Adrenal gland (tissue), 12 donors: ENCODE data around the gene SPAG16. TPM values are rescaled to one million over a fixed set of nuclear protein-coding genes. Genes with fewer than 3 reads are reported as not detected.

Experiments
- DNase-seq, 7 donors: peaks; one replicate each; pipeline ENCODE4 v3.0.0-alpha.2; 2019 to 2020
- H3K27ac ChIP-seq, 5 donors: fragments of 200-600 bp; sonication (generic) in 4 of 5; 1 replicate in 3 of 5; 2 replicates in 2 of 5; pipeline versions ENCODE4 v1.5.1 to v1.8.0; 2016 to 2020; ENCODE audit warnings: mild to moderate bottlenecking in 1 of 5
- H3K27me3 ChIP-seq: fragments of 200-600 bp; 2 replicates; pipeline ENCODE4 v1.8.0; 2021
- H3K36me3 ChIP-seq, 2 donors: fragments of 200-600 bp; replicated peaks in 1 of 2; 1 replicate in 1 of 2; 2 replicates in 1 of 2; pipeline versions ENCODE4 v1.5.1 to v1.8.0; 2018 to 2022
- H3K4me1 ChIP-seq, 2 donors: fragments of 200-600 bp; replicated peaks in 1 of 2; 1 replicate in 1 of 2; 2 replicates in 1 of 2; pipeline versions ENCODE4 v1.5.1 to v1.8.0; 2018 to 2021
- H3K4me3 ChIP-seq, 4 donors: fragments of 200-600 bp; sonication (generic) in 3 of 4; one replicate each; pipeline ENCODE4 v1.5.1; 2016 to 2018
- H3K9me3 ChIP-seq, 3 donors: fragments of 200-600 bp; sonication (generic) in 1 of 3; replicated peaks in 1 of 3; 1 replicate in 2 of 3; 2 replicates in 1 of 3; pipeline versions ENCODE4 v1.5.1 to v1.8.0; 2016 to 2021
- POLR2A ChIP-seq, 2 donors: fragments of 450-650 bp; IDR thresholded peaks; one replicate each; pipeline ENCODE4 v1.6.1; 2017; ENCODE audit warnings: antibody characterized with exemption in 2 of 2, mild to moderate bottlenecking in 2 of 2, moderate library complexity in 1 of 2
- WGBS, 4 donors: extraction: QIAGEN DNeasy Blood & Tissue Kit in 2 of 4; methylation state at CpG; one replicate each; pipeline versions ENCODE4 v1.1.5 to v1.1.7; 2013 to 2017; 5-methylcytosine and 5-hydroxymethylcytosine counted together
- intact Hi-C, 2 donors: fragments of 100-400 bp; cut with DNase I; formaldehyde crosslinking; loops; one replicate each; pipeline versions ENCODE4 v1.14.1 to v1.15.0; 2022 to 2023
- polyA plus RNA-seq, 3 donors: library from polyadenylated mRNA; stranded (reverse); fragments of 200-250 nt in 2 of 3; fragments of 350-450 nt in 1 of 3; fragmentation: Illumina TruSeq in 1 of 3; extraction: RNeasy Lipid Tissue Mini Kit (QIAGEN cat#74804) in 1 of 3; gene quantifications; one replicate each; pipeline ENCODE4 v1.2.3, GENCODE V29; 2013 to 2014
- total RNA-seq, 9 donors: library from RNA; depleted of rRNA in 4 of 9; stranded (reverse); fragments of >200 nt in 4 of 9; fragments of 120-200 nt in 1 of 9; fragmentation: NEBNext Ultra II Directional in 1 of 9; extraction: Animal tissue kit (Norgen Biotek cat#: 25700) in 1 of 9; gene quantifications; one replicate each; pipeline versions ENCODE4 v1.1.0 to v1.2.4, GENCODE V29; 2013 to 2023
- TF ChIP-seq, protein P1 (sequence below), 6 experiments: fragments of 450-650 bp in 4 of 6; fragments of 200-600 bp in 2 of 6; sonication (generic) in 1 of 6; IDR thresholded peaks; 1 replicate in 5 of 6; 2 replicates in 1 of 6; pipeline versions ENCODE4 v1.5.1 to v1.8.0; 2016 to 2021; ENCODE audit warnings: antibody characterized with exemption in 6 of 6, mild to moderate bottlenecking in 2 of 6, moderate library complexity in 1 of 6
- donor health status: healthy with polysubstance abuse.
- donor health status: Bipolar disorder and iron deficiency.
- donor health status: DM: yes; HTN: yes; CAD: no.
- donor health status: DM: no; HTN: no; CAD: no.
- donor health status: DM: no; HTN: no; CAD: no.
- donor health status: DM: yes; HTN: yes; CAD: no.

Gene SPAG16
- total and polyA plus RNA-seq, 12 donors = 12.4 to 45.3 (median 21.8) TPM

DNA sequence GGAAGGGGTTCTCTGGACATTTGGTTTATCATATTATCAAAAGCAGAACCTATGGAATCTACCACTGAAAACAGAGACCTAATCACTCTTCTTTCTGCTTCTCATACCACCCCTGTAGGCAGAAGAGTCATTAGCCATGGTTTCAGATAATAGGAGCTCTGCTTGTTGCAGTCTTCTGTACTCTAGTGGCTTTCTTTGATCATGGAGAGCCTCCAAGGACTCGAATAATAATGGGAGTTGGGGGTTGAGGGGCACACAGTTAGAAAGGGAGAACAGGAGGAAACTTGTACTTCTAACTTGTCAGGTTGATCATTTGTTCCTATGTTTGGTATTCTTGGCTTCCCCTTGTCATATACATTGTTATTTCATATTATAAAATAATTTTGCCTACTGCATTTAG, 1074.2 kb downstream of the SPAG16 start:
- no peak for DNase-seq
- H3K36me3 ChIP-seq = no peaks in the 10 kb centered on the region
- no peak overlapping the region for H3K27ac ChIP-seq
- 30 to 60% (median 47%) methylated on average over 1 of the region's 1 CpG for WGBS, 4 donors
- no peak for TF ChIP-seq POLR2A (IDR thresholded peaks at IDR 0.05)
- TF ChIP-seq, protein P1, sequence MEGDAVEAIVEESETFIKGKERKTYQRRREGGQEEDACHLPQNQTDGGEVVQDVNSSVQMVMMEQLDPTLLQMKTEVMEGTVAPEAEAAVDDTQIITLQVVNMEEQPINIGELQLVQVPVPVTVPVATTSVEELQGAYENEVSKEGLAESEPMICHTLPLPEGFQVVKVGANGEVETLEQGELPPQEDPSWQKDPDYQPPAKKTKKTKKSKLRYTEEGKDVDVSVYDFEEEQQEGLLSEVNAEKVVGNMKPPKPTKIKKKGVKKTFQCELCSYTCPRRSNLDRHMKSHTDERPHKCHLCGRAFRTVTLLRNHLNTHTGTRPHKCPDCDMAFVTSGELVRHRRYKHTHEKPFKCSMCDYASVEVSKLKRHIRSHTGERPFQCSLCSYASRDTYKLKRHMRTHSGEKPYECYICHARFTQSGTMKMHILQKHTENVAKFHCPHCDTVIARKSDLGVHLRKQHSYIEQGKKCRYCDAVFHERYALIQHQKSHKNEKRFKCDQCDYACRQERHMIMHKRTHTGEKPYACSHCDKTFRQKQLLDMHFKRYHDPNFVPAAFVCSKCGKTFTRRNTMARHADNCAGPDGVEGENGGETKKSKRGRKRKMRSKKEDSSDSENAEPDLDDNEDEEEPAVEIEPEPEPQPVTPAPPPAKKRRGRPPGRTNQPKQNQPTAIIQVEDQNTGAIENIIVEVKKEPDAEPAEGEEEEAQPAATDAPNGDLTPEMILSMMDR (IDR thresholded peaks at IDR 0.05) = no peak
- no peaks in the 10 kb centered on the region for H3K4me1 ChIP-seq
- no peaks in the 10 kb centered on the region for H3K9me3 ChIP-seq
- H3K4me3 ChIP-seq = no peak overlapping the region
- intact Hi-C loops = no loop called here
- H3K27me3 ChIP-seq = no peaks in the 10 kb centered on the region

DNA sequence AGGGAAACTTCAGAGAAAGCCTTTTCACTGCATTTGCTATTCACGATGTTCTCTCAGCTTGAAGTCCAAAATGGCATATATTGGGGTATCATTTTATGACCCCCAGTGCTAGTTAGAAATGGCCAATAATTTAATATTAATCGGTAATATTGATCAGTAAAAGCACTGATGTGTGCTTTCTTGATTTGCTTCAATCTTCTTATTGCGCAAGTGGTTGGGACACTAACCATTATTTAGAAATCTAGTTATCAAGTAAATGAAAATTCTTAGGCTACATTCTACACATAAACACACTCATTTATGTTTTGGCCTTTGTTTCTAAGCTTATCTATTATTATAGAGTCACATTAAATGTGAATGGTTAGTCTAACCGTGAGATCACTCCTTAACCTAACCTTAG, 1076.9 kb downstream of the SPAG16 start:
- Histone ChIP-seq H3K36me3 (no peaks in the 10 kb centered on the region), H3K4me1 (no peaks in the 10 kb centered on the region), H3K9me3 (no peaks in the 10 kb centered on the region), H3K27me3 (no peaks in the 10 kb centered on the region), H3K27ac (no peak overlapping the region), H3K4me3 (no peak overlapping the region)
- TF ChIP-seq POLR2A (IDR thresholded peaks at IDR 0.05) = no peak
- TF ChIP-seq, protein P1 (IDR thresholded peaks at IDR 0.05) = no peak
- WGBS, 4 donors = 81 to 92% (median 87%) methylated on average over 4 of the region's 4 CpGs
- intact Hi-C loops = no loop called here
- DNase-seq = no peak

DNA sequence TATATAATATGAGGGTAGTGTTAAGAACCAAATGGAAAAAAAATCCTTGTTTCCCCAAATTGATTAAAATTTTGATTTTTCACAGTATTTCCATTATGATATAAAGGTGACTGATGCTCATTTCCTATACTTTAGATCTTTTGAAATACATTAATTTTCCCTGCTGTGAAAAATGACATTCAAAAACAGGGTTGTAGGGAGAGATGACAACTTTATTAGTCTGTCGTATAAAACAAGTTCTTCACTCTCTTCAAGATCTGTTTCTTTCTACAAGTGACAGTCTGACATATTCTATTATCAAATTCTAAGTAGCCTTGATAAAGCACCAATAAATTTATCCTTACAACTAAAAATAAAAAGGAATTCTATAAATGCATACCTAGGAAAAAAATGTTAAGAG, 1081.3 kb downstream of the SPAG16 start:
- no peaks in the 10 kb centered on the region for H3K36me3 ChIP-seq
- no peak overlapping the region for H3K4me3 ChIP-seq
- WGBS, 4 donors = 81 to 92% (median 91%) methylated on average over 1 of the region's 1 CpG
- no peak for DNase-seq
- H3K27me3 ChIP-seq = no peaks in the 10 kb centered on the region
- no peaks in the 10 kb centered on the region for H3K9me3 ChIP-seq
- no peak for TF ChIP-seq POLR2A (IDR thresholded peaks at IDR 0.05)
- TF ChIP-seq, protein P1 (IDR thresholded peaks at IDR 0.05) = no peak
- H3K4me1 ChIP-seq = no peaks in the 10 kb centered on the region
- no peak overlapping the region for H3K27ac ChIP-seq
- intact Hi-C loops = no loop called here

DNA sequence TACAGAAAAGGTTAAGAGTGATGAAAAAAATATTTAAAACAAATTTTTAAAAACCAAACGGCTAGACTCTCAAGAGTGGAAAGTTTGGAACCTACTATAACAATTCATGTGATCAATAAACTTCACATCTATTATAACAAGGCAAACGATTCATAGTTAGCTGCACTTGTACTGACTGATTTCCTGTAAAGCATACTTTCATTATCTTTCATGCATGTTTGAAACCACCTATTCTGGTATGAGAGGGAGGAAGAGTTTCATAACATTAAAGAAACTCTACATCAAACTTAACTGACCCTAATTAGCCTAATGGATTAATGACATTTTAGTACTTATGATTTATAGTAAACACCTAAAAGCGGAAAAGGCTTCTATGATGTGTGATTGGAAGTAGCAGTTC, 1082.9 kb downstream of the SPAG16 start:
- no peaks in the 10 kb centered on the region for H3K36me3 ChIP-seq
- WGBS, 4 donors = 54 to 71% (median 59%) methylated on average over 3 of the region's 3 CpGs

More for the DNA sequence above, 1082.9 kb downstream of the SPAG16 start:
- no peak for DNase-seq
- Histone ChIP-seq H3K9me3 (no peaks in the 10 kb centered on the region), H3K4me3 (no peak overlapping the region), H3K27ac (no peak overlapping the region), H3K4me1 (no peaks in the 10 kb centered on the region), H3K27me3 (no peaks in the 10 kb centered on the region)
- intact Hi-C loops = no loop called here
- no peak for TF ChIP-seq POLR2A (IDR thresholded peaks at IDR 0.05)
- TF ChIP-seq, protein P1 (IDR thresholded peaks at IDR 0.05) = no peak
